Mesothelial cell of epicardium (in vitro differentiated cells): Measurements from ENCODE around the gene ASCC1. TPM values are rescaled to one million over a fixed set of nuclear protein-coding genes. Genes with fewer than 3 reads are reported as not detected.

Experiments used
- DNase-seq, 2 experiments: peaks; one replicate each; pipeline ENCODE4 v3.0.0; 2021; ENCODE audit warnings: low spot score in 2 of 2; ENCODE audit not compliant: unreplicated experiment in 2 of 2
- H3K27ac Mint-ChIP-seq: 2 replicates; pipeline ENCODE4 v1.8.0; 2021; ENCODE audit warnings: mixed read lengths
- H3K27me3 Mint-ChIP-seq: 2 replicates; pipeline ENCODE4 v1.8.0; 2021; ENCODE audit warnings: low read depth, mixed read lengths
- H3K36me3 Mint-ChIP-seq: 2 replicates; pipeline ENCODE4 v1.8.0; 2021; ENCODE audit warnings: mixed read lengths
- H3K4me1 Mint-ChIP-seq: 2 replicates; pipeline ENCODE4 v1.8.0; 2021; ENCODE audit warnings: mixed read lengths
- H3K4me3 Mint-ChIP-seq: 2 replicates; pipeline ENCODE4 v1.8.0; 2021; ENCODE audit warnings: mild to moderate bottlenecking, moderate library complexity, mixed read lengths
- H3K9me3 Mint-ChIP-seq: 2 replicates; pipeline ENCODE4 v1.8.0; 2021; ENCODE audit warnings: mixed read lengths
- CTCF ChIP-seq: fragments of 200-600 bp; sonication (generic); IDR thresholded peaks from one replicate; pipeline ENCODE4 v1.5.0; 2021; ENCODE audit warnings: antibody characterized with exemption; ENCODE audit not compliant: unreplicated experiment
- total RNA-seq: library from RNA; stranded (reverse); gene quantifications from 3 replicates; pipeline ENCODE4 v1.2.1, GENCODE V29; 2021

ASCC1 gene
- total RNA-seq, 1 donor from 2014 or later, result 36.6 TPM

- H3K9me3 Mint-ChIP-seq, result no peaks in the 10 kb centered on the region
- peaks cover 28% of the 10 kb centered on the region for H3K4me1 Mint-ChIP-seq
- no peak for TF ChIP-seq CTCF
- peaks cover 21% of the 10 kb centered on the region for H3K27me3 Mint-ChIP-seq
- no peak overlapping the region for H3K4me3 Mint-ChIP-seq
- H3K36me3 Mint-ChIP-seq, result peaks cover 13% of the 10 kb centered on the region
- H3K27ac Mint-ChIP-seq, result no peak overlapping the region
- DNase-seq, result no peak
Measured at GRCh38 chr10:72093450-72093849, 122.6 kb downstream of the ASCC1 start.

DNA sequence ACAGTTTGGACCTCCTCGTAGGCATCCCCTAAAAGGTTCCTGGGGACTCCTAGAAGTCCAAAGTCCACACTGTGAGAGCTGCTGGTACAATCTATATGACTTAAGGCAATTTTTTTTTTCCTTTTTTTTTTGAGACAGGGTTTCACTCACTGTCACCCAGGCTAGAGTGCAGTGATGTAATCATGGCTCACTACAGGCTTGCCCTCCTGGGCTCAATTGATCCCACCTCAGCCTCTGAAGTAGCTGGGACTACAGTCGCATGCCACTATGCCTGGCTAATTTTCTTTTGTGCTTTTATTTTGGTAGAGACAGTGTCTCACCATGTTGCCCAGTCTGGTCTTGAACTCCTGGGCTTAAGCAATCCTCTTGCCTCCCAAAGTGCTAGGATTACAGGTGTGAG, 123.1 kb downstream of the ASCC1 start:
- peaks cover 30% of the 10 kb centered on the region for H3K4me1 Mint-ChIP-seq
- no peak for TF ChIP-seq CTCF
- H3K27ac Mint-ChIP-seq, result no peak overlapping the region
- no peak for DNase-seq
- H3K27me3 Mint-ChIP-seq, result peaks cover 26% of the 10 kb centered on the region
- H3K36me3 Mint-ChIP-seq, result peaks cover 13% of the 10 kb centered on the region
- H3K4me3 Mint-ChIP-seq, result no peak overlapping the region
- no peaks in the 10 kb centered on the region for H3K9me3 Mint-ChIP-seq

- H3K36me3 Mint-ChIP-seq, result peaks cover 9% of the 10 kb centered on the region
- no peak overlapping the region for H3K27ac Mint-ChIP-seq
- H3K4me1 Mint-ChIP-seq, result peaks cover 26% of the 10 kb centered on the region
- H3K9me3 Mint-ChIP-seq, result no peaks in the 10 kb centered on the region
- no peak for DNase-seq
- peaks cover 30% of the 10 kb centered on the region for H3K27me3 Mint-ChIP-seq
- H3K4me3 Mint-ChIP-seq, result no peak overlapping the region
- TF ChIP-seq CTCF, result no peak
Measured at GRCh38 chr10:72092171-72092924, 123.7 kb downstream of the ASCC1 start.

DNA sequence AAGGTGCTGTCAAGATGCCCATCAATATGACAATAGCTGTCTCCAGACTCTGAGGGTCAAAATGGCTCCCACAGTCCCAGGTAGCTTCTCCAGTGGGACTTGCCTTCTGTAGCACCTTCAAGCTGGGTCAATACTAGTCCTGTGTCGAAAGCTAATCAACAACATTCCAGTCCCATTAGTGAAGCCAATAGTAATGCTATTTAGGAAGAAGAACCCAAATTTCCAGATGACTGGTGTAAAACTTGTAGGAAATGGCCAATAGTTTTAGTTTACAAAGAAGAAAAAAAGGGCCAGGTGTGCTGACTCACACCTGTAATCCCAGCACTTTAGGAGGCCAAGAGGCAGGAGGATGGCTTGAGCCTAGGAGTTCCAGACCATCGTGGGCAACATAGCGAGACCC, 125.8 kb downstream of the ASCC1 start:
- no peak overlapping the region for H3K4me3 Mint-ChIP-seq
- TF ChIP-seq CTCF, result no peak
- H3K9me3 Mint-ChIP-seq, result no peaks in the 10 kb centered on the region
- H3K4me1 Mint-ChIP-seq, result peaks cover 28% of the 10 kb centered on the region
- peaks cover 3% of the 10 kb centered on the region for H3K36me3 Mint-ChIP-seq
- no peak overlapping the region for H3K27ac Mint-ChIP-seq
- DNase-seq, result no peak
- peaks cover 48% of the 10 kb centered on the region for H3K27me3 Mint-ChIP-seq

DNA sequence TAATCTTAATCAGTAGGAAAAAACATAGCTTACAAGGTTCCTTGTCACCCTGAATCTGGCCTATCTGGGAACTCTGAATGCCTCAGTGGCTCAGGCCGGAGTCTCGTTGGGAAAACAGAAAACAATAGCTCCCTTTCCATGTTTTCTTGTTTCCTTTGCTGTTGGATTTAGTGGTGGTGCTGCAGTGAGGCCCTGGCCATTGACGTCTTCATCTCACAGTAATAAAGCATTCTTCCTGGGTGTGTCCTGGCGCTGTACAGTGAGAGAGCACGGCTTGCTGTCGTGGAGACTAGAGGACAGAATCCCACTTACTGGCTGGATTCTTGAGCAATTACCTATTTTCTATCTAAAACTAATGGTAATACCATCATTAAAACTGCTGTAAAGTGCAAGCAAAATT, 126.5 kb downstream of the ASCC1 start:
- no peak for TF ChIP-seq CTCF
- peaks cover 55% of the 10 kb centered on the region for H3K27me3 Mint-ChIP-seq
- no peak overlapping the region for H3K27ac Mint-ChIP-seq
- H3K9me3 Mint-ChIP-seq, result no peaks in the 10 kb centered on the region
- peaks cover 1% of the 10 kb centered on the region for H3K36me3 Mint-ChIP-seq
- H3K4me3 Mint-ChIP-seq, result no peak overlapping the region
- DNase-seq, result no peak
- H3K4me1 Mint-ChIP-seq, result peaks cover 28% of the 10 kb centered on the region
